Germinal center (tissue), 1 donor: Measurements from ENCODE around the gene GMDS.
A peak's percentile ranks its signal among the peaks of the same experiment; 100 is the strongest.
"Not testable (repeated sequence)": the region's sequence is repeated elsewhere in the genome, so short reads cannot be mapped to it uniquely, and the experiment has no call there.

Experiments
- DNase-seq: peaks from one replicate; pipeline ENCODE4 v3.0.0; 2012; ENCODE audit warnings: mixed read lengths, low spot score

GMDS gene

DNA sequence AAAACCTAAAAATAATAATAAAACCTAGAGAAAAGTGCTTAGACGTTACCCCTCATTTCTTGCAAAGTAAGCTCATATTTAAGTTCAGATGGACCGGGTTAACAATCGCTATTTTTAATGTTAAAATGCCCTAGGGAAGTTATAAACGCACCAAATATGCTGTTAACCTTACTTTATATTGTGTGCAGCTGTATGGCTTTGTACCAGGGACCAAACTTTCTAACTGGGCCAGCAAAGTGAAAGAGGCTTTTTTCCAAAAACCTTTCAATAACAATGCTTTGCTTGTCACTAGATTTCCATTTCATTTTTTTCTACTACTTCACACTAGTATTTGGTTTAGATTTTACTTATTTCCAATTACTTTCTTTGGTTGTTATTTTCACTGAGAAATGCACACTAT lies 387.2 kb downstream of the GMDS start:
- DNase-seq, result no peak

DNA sequence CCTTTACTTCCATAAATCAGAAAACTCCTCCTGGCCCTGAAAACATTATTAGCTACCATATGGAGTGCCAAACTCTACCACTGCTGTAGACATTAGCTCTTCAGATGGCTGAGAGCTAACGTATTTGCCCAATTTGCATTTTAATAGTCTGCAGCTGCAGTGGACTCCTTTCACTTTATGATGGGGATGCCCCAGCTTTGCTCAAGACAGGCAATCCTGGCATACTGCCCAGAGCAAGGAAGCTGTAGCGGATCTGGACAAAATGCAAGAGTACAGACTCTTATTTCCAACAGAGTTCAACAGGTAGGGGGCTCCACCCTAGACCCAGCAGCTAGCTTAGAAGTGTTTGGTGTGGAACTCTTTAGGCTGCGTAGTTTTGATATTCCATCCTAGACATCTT lies 389.0 kb downstream of the GMDS start:
- DNase-seq, result peak; percentile 18

DNA sequence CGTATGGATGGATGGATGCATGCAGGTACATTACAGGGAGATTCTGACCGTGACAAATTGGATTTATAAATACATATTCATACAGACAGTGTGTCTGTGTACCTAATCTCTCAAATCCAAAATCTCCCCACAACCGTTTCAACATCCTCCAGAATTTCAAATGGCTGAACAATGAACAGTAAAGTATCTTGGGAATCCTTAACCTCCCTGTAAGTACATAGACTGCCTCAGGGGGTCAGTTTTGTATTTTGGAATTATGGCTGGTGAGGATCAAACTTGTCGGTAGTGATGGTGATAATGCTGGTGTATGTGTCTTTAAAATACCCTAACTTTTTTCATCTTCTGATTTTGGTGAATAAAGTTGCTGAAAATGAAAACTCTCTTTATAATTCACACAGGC lies 389.5 kb downstream of the GMDS start:
- no peak for DNase-seq

DNA sequence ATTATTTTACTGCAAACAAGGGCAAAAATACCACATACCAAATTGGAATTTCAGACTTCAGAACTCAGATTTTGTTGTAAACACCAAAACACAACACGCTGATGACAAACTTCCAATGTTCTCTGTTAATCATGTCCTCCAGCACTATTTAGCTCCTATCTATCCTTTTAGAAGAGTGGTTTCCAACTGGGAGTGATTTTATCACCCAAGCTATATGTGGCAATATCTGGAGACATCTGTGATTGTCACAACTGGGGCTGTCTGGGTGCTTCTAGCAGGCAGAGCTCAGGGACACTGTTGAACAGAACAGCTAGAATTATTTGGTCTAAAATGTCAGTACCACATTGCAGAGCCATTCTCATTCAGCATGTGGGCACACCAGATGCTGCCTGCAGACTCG lies 391.1 kb downstream of the GMDS start:
- no peak for DNase-seq

DNA sequence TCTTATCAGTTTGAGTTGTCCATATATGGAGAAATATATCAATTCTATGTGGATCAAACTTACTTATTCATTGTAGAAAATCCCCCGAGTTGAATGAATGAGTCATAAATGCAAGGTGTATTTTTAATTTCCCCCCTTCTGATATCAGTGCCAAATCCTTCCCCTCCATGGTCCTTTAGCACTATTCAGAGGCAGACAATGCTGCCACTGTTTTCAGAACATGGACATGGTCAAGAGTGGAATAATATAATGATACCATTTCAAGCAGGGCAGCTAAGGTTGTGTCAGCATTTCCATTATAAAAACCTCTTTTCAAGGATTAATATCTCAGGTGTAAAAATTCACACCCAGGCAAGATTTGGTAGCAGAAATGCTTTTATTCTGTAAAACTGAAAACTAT lies 391.6 kb downstream of the GMDS start:
- DNase-seq, result no peak

DNA sequence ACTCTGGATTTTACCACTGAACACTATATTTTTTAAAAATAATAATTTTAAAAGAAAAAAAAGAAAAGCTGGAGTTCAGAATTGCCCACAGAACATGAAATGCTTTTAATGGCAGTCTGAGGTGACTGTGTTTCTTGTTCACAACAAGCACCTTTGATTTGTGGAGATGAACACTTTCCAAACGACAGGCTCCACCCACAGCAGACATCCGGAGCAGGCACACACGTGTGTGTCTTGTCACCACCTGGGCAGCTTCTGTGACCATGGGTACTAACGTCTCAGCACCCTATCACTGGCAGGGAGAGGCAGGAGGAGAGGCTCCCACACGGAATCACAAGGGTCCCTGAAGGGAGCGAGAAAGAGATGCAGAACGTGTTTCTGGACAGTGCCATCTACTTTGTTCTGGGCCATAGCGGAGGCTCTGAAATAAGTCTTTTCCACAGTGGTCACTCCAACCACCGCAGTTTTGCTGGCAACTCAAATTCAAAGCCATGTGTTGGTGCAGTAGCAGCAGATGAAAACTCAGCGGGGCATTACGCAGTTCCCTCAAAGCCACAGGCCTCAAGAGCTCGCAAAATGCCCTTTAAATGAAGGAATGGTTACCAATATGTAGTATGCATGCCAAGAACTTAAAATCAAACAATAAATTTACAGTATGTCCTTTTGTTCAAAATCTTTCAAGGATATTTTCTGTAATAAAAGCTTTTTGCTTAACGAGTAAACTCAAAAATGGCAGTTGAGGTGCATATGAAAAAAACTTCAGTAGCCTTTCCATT lies 393.5 kb downstream of the GMDS start:
- DNase-seq, result no peak

DNA sequence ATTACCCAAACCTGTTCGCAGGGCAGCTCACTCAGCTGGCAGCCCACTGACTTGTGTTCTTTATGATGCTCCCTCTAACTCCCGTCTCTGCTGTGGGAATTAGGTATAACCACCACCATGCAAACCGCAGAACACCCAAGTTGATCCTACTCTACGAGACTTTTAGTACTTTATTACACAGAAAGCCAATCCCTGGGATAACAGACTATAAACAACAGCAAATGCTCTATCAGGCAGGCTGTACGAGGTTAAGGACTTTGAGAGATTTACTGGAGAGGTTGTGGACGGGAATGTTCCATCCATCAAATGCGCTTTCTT lies 394.6 kb downstream of the GMDS start:
- DNase-seq, result no peak

DNA sequence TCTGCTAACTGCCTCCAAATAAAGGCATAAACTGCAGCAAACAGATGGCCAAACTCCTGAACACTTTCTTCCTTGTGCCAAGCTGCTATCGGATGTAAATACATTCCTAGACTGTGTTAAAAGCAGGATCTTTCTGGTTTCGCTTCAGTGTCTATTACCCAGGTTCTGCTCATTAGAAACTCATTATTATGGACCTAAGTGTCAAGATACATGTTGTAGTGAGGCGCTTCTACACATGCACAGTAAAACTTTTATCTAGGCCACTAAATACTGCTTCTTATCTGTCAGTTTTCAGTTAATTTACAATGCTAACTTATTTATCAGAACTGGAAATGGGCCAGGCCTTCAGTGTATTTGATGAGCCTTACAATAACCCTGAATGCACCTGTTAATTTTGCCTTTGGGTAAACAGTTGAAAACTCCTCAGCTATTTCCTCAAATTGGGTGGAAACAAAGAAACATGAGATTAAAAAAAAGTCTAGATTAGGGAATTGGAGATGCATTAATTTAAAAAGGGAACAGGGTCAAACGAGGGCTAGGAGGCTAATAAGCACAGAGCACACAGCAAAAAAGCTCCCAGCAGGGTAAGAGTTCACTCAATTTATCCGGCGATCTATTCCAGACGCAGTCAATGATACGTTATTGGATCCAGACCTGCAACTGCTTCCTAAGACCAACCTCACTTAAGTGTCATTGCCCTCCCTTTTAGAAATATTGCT lies 395.1 kb downstream of the GMDS start:
- no peak for DNase-seq

DNA sequence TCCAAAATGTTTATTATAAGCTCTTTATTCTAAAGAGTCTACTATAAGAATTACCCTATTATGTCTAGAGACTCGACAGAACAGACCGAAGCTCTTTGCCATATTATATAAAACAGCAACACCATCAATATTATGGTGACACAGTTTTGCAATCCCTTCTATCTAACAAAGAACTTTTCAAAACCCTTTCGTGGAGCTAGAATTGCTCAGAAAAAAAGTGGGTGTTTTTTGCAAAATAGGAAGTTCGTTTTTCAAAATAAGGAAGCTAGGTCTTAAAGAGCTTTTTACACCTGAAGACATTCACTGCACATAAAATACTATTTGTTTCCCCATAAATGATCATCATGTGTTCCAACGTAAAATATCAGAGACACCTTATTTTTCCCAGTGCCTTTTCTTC lies 395.7 kb downstream of the GMDS start:
- no peak for DNase-seq

DNA sequence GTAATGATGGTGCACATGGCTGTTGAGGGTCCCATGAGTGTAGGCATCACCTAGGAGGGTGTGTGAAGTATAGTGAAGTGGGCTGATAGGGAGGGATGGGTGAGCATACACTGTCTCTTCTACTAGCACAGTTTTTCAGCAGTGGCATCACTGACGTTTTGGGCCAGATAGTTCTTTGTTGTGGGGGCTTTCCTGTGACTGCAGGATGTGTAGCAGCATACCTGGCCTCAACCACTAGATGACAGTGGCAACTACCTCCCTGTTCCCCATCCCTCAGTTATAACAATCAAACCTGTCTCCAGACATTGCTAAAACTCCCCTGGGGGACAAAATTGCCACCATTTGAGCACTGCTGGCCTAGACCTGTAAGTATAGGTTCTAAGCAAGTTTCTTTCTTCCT lies 396.7 kb downstream of the GMDS start:
- no peak for DNase-seq

DNA sequence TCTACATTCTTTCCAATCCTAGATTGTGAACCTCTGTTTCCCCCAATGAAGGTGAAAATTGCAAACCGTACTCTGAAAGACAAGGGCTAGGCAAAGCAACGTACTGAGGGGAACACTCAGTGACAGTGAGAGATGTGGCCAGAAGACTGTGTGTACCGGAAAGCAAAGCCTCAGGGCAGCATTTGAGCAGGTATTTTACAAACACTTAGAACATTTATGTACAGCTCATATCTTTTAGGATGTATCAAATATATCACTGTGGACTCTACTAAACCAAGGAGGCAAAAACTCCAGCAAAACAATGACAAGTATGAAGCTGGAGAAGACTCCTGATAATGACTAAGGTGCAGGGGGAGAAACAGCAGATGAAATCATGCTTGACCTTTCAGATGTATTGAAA lies 398.8 kb downstream of the GMDS start:
- no peak for DNase-seq

DNA sequence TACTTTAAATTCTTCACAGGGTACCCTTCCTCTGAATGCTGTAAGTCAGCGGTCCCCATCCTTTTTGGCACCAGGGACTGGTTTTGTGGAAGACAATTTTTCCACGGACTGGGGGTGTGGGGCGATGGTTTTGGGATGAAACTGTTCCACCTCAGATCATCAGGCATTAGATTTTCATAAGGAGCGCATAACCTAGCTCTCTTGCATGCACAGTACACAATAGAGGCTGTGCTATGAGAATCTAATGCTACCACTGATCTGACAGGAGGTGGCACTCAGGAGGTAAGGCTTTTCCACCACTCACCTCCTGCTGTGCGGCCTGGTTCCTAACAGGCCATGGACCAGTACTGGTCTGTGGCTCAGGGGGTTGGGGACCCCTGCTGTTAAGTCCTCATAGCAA lies 399.9 kb downstream of the GMDS start:
- not testable (repeated sequence) for DNase-seq

DNA sequence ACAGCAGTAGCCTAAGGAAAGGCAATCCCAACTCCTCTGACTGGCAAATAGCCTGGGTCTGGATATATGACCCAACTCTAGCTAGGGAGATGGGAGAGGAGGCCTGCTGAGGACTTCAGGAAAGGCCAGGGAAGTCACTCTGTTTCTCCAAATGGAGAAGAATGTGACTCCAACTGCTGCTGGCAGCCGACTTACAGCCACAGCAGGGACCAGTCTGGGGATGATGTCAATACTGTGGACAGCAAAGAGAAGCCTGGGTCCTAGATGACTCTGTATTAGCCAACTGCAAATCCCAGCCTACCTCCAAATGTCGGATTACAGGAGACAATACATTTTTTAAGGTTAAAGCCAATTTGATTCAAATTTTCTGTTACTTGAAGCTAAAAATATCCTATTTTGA lies 403.1 kb downstream of the GMDS start:
- no peak for DNase-seq

DNA sequence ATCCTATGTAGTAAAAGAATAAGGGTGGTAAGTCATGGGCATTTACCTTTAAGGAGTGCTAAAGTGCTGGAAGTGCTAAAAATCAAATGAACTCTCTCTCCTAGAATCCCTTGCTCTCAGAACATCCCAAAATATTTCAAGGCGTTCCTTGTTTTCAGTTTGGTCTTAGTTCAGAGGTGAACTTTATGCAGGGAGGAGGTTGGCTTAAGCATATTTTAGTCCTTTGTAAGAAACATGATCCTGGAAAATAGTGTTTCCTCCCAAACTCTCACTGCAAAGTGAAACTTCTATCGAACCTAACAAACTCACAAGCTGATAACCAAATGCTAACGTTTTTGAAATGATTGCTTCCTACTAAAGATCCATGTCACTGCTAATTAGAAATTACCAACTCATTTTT lies 404.3 kb downstream of the GMDS start:
- no peak for DNase-seq

DNA sequence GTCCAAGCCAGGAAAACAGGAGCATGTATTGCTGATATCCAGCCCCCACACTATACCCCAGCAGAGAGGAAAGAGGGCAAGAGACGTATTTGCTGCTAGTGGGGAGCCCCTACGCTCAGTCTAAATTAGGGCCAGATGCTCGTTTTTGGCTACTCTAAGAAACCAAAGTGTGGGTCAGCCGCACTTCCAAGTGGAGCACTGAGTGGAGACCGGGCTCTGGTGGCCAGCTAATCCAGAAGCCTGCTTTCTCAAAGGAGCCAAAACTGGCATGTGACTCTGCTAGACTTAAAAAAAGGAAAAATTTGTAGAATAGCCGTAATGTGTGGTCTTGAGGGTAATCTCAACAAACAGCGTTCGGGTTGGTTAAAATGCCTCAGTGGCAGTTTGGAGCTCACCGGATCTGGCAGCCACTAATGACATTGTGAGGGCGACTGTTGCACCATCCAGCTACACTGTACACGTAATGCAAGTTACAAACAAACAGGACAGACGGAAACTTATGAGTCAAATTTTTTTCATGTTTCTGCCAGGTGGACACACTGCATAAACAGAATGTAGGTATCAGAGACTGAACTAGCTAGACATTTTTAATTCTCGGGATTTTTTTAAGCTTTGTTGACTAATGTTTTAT lies 404.8 kb downstream of the GMDS start:
- no peak for DNase-seq

DNA sequence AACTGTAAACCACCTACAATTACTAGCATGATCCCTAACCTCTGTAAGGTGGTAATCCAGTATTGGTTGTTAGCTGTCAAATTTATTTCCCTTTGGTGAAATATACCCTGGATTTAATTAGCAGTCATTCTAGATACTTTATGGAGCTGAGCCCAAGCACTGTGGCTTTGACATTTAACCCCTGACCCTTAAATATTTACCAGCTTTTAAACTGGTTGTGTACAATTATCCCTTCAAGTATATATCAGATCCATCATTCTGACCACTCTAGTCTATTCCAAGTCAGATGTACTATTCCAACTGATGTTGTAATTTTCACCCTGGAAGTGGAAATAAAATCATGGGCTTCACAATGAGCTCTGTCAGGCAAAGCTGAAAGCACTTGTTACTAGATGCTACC lies 406.0 kb downstream of the GMDS start:
- no peak for DNase-seq

DNA sequence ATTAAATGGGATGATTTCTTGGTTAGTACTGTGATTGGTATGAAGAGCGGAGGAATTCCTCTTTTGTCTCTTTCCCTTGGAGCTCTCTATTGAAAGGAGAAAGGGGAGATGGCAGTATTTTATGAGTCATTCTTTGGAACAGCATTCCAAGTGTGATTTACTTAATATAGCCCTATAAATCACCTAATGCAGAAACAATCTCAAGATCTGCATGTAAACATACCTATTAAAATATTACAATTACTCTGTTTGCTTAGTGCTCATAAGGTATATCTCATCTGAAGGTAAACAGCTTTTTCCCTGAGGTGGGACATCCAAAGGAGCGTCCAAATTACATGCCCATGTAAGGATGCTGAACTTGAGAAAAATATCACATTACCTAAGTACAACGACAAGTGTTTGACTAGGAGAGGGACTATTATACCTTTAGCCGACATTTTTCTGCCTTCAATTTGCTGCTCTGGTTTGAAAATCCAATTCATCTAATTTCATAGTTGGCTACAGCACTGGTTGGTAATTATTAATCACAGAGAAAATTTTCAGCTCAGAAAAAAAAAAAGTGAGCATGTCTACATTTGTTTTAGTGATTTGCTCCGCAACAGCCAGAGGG lies 406.7 kb downstream of the GMDS start:
- DNase-seq, result no peak

DNA sequence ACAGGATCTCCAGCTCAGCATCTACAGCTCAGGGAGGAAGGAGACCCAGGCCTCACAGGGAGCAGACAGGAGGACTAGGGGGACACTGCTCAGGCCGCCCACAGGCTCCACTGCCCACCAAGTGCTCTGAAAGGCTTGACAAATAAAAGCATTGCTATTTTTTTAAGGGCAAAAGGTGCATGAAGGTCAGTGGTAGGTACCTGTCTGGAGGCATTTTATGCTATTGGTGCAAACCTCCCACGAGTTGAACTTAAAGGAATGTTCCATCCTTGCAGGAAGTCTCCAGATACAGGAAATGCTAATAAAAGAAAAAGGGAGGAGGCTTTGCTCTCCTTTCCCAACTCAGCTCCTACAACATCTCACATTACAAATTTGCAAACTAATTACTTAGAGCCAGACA lies 407.6 kb downstream of the GMDS start:
- DNase-seq, result no peak

DNA sequence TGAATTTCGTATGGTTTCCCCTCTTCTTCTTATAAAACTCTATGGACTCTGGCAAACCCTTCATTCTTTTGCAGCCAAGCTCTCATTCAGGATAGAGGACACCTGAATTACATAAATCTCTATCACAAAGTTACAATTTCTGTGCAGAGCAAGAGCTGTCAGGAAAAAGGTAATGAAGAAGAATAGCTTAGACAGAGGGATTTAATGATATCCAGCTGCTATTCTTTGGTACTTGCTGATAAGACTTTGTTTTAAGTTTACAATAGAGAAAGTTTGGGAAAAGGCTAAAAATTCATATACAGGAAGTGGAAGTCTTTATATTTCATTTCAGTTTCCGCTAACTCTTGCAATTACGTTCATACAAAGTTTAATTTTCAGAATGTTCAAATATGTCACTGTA lies 408.7 kb downstream of the GMDS start:
- no peak for DNase-seq

DNA sequence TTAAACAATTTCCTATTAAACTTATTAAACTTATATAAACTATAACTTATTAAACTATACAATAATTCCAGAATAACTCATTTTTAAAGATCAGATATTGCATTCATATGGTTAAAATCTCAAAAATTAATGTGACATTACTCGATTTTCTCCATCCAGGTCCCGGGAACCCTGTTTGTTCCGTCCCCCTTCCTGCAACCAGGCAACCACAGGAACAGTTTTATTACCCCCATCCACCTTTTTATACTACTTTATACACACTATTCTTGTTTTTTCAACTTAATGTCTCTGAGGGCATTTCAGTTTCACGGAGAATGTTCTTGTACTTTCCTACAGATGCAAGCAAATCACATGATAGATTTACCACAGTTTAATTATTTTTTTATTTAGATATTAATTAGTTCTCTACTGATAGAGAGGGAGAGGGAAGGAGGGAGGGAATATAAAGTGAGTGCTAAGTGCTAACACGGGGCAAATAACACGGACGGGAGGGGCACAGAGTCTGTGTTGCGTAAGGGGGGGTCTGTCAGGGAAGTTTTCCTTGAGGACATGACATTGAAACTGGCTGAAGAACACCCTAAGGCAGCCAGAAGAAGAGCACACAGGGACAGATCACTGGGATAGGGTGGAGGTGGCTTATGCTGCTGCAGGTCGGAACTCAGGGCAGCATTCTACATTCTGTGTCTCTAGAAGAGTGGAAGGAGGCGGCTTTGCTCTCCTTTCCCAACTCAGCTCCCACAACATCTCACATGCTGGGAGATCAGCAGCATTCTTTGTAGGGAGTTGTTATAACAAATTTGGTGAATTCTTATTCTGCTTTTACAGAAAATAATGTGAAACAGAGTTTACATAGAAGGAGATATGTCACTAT lies 410.5 kb downstream of the GMDS start:
- DNase-seq, result no peak

DNA sequence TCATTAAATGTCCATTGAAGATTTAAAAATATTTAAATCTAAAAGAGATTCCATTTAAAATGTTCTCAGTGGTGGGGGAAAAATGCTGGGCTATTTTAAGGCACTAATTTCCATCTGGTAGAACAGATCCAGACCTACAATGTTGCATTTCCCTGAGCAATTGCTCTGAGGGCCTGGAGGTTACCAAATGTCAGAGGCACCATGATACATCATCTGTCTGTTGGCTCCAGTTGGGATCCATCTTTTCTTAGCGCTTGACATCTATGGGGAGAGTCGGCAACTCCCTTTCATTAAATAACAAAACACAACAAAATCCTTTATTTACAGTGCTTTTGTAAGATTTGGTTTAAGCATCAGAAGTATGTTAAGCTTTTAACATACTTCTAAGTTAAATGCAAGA lies 411.2 kb downstream of the GMDS start:
- no peak for DNase-seq
